ENCODE measurements around the gene AGXT.

Gene AGXT

DNA sequence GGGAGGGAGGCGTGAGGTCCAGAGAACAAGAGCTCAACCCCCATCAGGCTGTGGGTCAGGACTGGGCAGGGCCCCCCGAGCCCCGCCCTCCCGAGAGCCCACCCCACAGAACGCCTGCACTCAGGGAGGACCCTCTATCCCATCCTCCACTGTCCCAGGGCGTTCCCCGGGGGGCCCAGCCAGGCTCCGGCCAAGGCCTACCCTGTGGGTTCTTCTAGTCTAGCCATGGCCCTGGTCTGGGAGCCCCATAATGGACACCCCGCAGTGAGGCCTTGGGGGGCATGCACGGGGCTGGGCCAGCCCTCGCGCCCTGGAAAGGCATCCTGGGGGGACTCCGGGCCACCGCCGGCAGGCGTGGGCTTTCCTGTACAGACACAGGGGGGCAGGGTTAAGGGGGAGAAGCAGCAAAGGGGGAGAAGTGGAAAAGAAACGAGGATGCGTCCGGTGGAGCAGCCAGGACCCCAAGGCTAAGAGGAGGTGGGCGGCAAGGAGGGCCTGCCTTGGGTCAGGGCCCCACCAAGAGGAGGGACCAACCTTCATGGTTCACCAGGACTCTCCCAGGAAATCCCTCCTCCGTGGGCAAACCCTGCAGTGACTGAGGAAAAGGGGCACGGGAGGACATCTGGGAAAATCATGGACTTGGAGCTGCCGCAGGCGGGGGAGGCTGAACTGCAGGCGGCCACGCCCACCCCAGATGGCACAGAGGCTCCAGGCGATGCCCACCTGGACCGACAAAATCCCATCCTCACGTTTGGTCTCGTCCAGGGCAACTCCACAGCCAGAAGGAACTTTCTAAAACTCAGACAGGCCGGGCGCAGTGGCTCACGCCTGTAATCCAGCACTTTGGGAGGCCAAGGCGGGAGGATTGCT, 34.8 kb downstream of the AGXT start:
- no peak for DNase-seq (ENCODE audit: low read depth in 1 of 2, low spot score in 1 of 2)
- in situ Hi-C loops (cut with HindIII; ENCODE audit: low pct_unique_long_range_greater_than_20kb, low sequenced_read_pairs): no loop called here
- no peak for TF ChIP-seq JUND (IDR thresholded peaks at IDR 0.05; ENCODE audit: low read depth)

DNA sequence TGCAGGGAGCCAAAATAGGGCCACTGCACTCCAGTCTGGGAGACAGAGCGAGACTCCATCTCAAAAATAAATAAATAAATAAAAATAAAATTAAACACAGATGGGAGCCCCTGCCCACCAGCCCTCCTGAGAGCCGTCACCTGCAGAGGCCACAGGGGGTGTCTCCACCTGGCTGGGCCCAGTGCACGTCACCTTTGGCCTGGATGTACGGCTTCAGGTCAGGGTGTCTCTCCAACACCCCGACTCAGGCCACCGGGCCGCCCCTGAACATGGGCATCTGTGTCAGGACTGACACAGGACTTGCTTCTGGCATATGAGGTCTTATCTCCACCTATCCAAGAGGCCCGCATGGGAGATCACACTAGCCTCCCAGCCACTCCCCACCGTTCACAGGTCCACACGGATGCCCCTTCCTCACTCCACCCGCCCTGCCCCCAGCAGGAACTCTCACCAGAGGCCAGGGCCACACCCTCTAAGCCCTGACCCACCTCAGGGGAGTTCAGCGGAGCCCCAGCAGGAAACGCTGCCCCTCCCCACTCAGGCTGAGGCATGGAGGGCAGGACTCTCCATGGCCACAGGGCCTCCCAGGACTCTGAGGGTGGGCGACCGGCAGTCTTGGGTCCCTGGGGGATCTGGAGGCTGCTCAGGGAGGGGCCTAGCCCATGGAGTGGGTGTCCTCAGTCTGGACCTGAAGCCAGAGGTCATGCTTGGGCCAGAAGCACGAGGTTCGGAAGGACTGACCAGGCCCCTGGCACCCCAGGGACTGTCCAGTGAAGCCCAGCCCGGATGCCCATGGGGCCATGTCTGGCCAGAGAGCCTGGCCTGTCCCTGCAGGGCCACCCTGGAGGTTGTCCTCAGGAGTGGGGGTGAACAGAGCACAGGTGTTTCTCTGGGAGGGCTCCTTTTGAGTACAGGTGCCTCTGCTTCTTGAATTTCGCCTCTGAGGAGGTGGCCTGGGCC, 35.9 kb downstream of the AGXT start:
- TF ChIP-seq JUND (IDR thresholded peaks at IDR 0.05; ENCODE audit: low read depth): no peak
- no peak for DNase-seq (ENCODE audit: low read depth in 1 of 2, low spot score in 1 of 2)
- in situ Hi-C loops (cut with HindIII; ENCODE audit: low pct_unique_long_range_greater_than_20kb, low sequenced_read_pairs): no loop called here

DNA sequence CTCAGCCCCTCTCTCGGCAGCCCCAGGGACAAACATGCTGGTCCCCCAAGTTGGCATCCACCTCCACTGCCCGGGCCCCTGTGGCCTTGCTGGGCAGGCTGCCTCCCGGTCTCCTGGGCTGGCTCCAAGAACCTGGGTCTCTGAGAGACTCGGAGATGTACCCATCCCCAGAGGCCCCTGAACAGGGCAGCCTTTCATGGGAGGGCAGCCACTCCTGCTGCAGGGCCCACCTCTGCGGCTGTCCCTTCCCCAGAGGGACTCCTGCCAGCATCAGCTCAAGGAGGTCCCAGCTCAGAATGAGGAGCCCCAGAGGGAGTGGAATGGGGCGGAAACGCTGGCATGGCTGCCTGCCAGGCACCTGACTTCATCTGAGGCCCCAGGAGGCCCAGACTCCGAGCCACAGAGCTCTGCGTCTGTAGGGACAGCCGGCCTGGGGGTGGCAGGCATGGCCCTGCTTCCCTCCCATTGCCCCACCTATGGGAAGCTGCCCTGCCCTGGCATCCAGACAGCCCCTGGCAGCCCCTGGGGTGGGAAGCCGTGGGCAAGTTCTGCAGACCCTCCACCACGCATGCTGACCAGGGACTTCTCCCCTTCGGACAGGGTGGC, 36.7 kb downstream of the AGXT start:
- no peak for TF ChIP-seq JUND (IDR thresholded peaks at IDR 0.05; ENCODE audit: low read depth)
- DNase-seq (ENCODE audit: low read depth in 1 of 2, low spot score in 1 of 2): no peak
- in situ Hi-C loops (cut with HindIII; ENCODE audit: low pct_unique_long_range_greater_than_20kb, low sequenced_read_pairs): no loop called here

DNA sequence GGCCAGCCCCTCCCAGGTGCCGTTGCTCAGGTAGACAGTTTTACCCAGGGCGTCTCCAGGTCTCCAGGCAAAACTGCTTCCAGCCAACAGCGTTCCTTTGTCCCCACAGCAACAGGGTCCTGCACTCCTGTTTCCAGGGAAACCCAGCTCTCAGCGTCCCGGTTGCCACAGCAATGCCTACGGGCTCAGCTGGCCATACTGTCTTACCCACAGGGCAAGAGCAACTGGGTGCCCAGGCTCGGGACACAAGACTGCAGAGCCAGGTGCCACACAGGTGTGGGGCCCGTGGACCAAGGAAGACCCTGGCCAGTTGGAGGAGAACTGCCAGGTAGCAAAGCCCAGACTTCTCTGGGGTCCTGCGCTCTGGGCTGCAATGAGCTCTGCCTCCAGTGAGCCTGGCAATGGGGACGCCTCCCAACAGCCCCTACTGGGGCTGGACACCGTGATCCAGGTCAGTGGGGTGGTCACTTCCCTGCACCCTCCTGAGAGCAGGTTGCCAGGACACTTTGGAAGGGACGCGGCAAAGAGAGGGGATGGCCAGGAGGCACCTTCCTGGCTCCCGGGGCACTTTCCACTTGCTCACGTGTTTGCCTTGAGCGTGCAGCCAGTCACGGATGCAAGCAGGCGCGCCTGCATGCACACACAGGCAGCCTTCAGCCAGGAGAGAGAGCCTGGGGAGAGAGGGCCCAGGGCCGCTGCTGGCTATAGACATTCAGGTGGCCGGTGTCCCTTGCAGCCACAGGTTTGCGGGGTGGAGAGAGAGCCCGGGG, 37.7 kb downstream of the AGXT start, which contains the start of gene CROCC2:
Gene CROCC2 (plus strand): TSS at position 196 of the 770 bp plus-strand sequence. CDS start 178 bp downstream, at position 374.
- in situ Hi-C loops (cut with HindIII; ENCODE audit: low pct_unique_long_range_greater_than_20kb, low sequenced_read_pairs): no loop called here
- no peak for DNase-seq (ENCODE audit: low read depth in 1 of 2, low spot score in 1 of 2)
- TF ChIP-seq JUND (IDR thresholded peaks at IDR 0.05; ENCODE audit: low read depth): no peak

DNA sequence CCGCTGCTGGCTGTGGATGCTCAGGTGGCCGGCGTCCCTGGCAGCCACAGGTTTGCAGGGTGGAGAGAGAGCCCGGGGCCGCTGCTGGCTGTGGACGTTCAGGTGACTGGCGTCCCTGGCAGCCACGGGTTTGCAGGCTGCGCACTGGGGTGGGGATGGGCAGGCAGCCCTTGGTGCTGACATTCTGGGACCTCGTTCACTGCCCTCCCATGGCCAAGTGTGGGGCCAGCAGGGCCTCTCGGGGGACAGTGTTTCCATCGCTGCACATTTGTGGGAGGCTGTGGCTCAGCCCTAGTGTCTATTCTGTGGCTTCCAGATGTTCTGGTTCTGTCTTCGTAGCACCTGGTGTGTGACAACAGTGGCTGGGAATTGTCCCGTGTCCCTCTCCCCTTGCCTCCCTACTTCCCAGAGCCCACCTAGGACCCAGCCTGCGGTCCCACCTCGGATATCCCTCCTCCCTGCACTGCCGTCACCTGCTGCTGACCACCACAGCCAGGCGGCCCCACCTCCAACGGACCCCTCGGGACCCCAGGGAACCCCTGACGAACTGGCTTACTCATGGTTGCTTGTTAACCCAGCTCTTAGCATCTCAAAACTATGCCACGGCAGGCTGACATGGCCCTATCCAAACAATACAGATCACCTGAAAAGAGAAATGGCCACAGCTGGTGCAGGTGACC, 38.4 kb downstream of the AGXT start:
- no peak for DNase-seq (ENCODE audit: low read depth in 1 of 2, low spot score in 1 of 2)
- in situ Hi-C loops (cut with HindIII; ENCODE audit: low pct_unique_long_range_greater_than_20kb, low sequenced_read_pairs): no loop called here
- no peak for TF ChIP-seq JUND (IDR thresholded peaks at IDR 0.05; ENCODE audit: low read depth)

DNA sequence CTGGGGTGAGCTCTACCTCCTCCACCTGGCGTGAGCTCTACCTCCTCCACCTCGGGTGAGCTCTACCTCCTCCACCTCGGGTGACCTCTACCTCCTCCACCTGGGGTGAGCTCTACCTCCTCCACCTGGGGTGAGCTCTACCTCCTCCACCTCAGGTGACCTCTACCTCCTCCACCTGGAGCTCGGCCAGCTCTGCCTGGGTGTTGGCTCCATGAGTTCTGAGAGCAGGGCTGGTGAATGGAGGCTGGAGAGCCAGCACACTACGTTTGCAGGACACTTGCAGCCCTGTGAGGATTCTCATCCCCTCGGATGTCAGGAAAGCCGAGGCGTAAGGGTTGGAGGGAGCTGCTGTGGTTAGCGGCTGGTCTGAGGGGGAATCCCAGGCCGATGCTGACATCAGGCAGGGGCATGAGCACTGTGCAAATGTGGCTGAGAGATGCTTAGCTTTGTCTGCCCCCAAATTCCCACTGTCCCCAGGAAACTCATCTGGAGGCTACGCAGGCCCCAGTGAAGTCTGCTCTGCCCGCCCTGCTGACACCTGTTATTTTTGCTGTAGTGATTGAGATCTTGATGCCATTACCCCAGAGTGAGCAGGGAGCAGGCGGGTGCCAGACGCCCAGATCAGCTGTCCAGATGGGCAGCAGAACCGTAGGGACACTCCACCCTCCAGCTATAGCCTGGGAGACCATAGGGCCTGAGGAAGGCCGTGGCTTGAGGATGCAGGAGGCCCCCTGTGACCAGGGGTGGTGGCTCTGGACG, 40.8 kb downstream of the AGXT start:
- no peak for DNase-seq (ENCODE audit: low read depth in 1 of 2, low spot score in 1 of 2)
- in situ Hi-C loops (cut with HindIII; ENCODE audit: low pct_unique_long_range_greater_than_20kb, low sequenced_read_pairs): no loop called here
- TF ChIP-seq JUND (IDR thresholded peaks at IDR 0.05; ENCODE audit: low read depth): no peak

DNA sequence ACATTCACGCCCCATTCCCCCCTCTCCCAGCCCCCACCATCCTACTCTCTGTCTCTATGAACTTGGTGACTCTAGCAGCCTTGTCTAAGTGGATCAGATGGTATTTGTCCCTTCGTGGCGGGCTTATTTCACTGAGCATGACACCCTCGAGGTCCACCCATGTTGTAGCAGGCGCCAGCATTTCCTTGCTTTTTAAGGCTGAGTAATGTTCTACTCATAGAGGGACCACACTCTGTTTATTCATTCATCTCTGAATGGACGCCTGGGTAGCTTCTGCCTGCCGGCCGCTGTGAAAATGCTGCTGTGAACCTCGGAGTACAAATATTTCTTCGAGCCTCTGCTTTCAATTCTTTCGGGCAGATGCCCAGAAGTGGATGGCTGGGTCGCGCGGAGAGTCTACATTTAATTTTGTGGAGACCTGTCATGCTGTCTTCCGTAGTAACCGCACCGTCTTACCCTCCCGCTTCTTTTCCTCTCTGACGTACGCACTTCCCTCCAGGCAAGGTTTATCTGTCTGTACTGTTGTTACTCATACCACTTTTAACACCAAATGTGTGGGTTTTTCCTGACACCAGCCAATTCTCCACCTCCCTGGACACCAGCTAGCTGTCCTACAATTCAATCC, 43.1 kb downstream of the AGXT start:
- TF ChIP-seq JUND (IDR thresholded peaks at IDR 0.05; ENCODE audit: low read depth): no peak
- in situ Hi-C loops (cut with HindIII; ENCODE audit: low pct_unique_long_range_greater_than_20kb, low sequenced_read_pairs): no loop called here
- no peak for DNase-seq (ENCODE audit: low read depth in 1 of 2, low spot score in 1 of 2)

DNA sequence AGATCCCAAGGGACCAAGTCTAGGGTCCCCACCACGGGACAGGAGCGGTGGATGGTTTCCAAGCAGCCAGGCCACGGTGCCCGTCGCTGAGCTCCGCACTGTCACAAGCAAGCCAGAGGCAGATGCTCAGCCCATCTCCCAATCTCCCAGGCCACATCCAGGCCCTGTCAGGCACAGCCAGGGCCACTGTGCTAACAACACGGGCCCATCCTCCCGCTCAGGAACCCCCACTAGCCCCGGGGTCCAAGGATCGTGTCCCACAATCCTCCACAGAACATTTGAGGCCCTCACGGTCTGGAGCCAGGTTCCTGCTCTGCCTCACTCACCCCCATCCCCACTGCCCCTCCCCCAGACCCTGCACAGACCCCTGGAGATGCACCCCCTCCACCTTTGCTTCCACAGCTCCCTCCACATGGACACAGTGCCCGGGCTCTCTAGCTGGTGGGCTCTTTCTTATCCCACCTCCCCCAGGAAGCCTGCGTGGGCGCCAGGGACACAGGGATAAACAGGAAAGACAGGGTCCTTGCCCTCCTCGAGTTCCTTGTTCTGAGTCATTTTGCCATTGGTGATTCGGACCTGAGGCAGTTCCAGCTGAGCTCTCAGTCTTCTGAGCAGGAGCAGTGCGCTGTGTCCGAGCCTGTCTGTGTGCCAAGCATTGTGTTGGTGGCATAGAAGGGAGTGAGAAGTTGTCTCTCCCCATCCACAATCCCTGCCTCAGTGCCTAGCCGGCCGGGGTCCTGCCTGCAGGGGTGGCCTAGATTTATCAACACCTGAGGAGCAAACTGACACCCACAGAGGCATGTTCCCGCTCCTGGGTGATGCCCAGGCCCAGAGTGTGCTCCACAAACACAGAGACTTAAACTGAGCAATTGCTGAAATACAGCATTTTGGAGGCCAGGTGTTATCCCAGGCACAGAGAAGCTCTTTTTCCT, 44.5 kb downstream of the AGXT start:
- in situ Hi-C loops (cut with HindIII; ENCODE audit: low pct_unique_long_range_greater_than_20kb, low sequenced_read_pairs): no loop called here
- TF ChIP-seq JUND (IDR thresholded peaks at IDR 0.05; ENCODE audit: low read depth): no peak
- peak in 1 of 2 experiments; percentile 65 for DNase-seq (ENCODE audit: low read depth in 1 of 2, low spot score in 1 of 2)

DNA sequence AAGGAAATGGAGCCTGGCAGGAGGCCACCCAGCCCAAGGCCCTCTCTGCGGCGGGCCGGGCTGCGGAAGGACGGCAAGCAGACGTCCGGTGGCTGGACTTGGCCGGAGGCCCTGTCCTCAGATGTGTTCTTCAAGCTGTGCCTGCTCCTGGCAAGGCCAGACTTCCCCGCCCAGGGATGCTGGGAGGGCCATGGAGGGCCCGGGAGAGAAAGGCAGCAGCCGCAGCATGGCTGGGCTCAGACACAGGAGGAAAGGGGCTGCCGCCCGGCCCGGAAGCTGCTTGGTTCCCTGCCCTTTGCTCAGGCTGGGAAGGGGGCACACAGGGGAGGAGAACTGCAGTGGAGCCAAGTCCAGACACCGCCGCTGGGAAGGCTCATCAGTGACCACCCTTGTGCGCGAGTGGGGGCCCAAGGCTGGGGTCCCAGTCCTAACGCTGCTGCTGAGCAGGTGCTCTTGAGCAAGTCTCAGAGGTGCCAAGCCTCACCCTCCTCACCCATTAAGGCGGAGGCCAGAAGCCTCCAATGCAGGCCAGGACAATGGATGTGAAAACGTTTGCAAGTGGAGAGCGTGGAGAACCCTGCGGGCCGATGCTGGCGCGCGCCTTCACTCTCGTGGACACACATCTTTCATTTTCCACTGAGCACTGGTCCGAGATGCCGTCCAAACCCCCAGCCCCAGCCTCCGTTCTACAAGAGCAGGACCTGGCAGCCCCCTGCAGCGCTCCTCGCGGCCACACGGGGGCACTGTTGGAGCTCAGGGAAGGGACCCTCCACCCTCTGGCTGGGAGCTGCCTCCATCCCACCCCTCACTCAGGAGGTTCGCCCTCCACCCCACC, 45.4 kb downstream of the AGXT start:
- no peak for DNase-seq (ENCODE audit: low read depth in 1 of 2, low spot score in 1 of 2)
- TF ChIP-seq JUND (IDR thresholded peaks at IDR 0.05; ENCODE audit: low read depth): no peak
- in situ Hi-C loops (cut with HindIII; ENCODE audit: low pct_unique_long_range_greater_than_20kb, low sequenced_read_pairs): no loop called here
